Peyer's patch (tissue), 4 donors: Measurements from ENCODE around the gene TIMD4.

ENCODE experiments used
- CTCF ChIP-seq, 6 experiments: fragments of 450-650 bp in 4 of 6; fragments of 200-600 bp in 2 of 6; sonication (generic) in 1 of 6; IDR thresholded peaks; one replicate each; pipeline ENCODE4 v1.5.1; 2017 to 2019; ENCODE audit warnings: antibody characterized with exemption in 6 of 6, mild to moderate bottlenecking in 3 of 6, moderate library complexity in 1 of 6
- POLR2A ChIP-seq, 2 donors: fragments of 450-650 bp; IDR thresholded peaks; one replicate each; pipeline ENCODE4 v1.5.1; 2017; ENCODE audit warnings: antibody characterized with exemption in 2 of 2, mild to moderate bottlenecking in 2 of 2, moderate library complexity in 2 of 2

- TF ChIP-seq CTCF (IDR thresholded peaks at IDR 0.05): no peak
- TF ChIP-seq POLR2A (IDR thresholded peaks at IDR 0.05): no peak
Measured at GRCh38 chr5:156947925-156948324, 15.1 kb downstream of the TIMD4 start.
